GM19025 (cell line): ENCODE measurements around the gene MIDN.

Experiments
- ATAC-seq: cut with Tn5 transposase; IDR thresholded peaks from one replicate; pipeline ENCODE4 v1.9.1; 2021; ENCODE audit warnings: mild to moderate bottlenecking, low read depth, moderate library complexity; ENCODE audit not compliant: unreplicated experiment

The MIDN gene

GRCh38 chr19:1278713-1279660 is 30.6 kb downstream of the MIDN start:
- no peak for ATAC-seq

GRCh38 chr19:1279782-1280341 is 31.5 kb downstream of the MIDN start:
- no peak for ATAC-seq

GRCh38 chr19:1280636-1281568 is 32.5 kb downstream of the MIDN start:
- no peak for ATAC-seq

GRCh38 chr19:1281569-1282287 is 33.3 kb downstream of the MIDN start:
- ATAC-seq = no peak

- ATAC-seq = no peak
These were observed 34.3 kb downstream of the MIDN start for GRCh38 chr19:1282588-1283206.

- ATAC-seq = no peak
These were observed 35.0 kb downstream of the MIDN start for GRCh38 chr19:1283207-1283916.

GRCh38 chr19:1283917-1284292 is 35.5 kb downstream of the MIDN start:
- no peak for ATAC-seq

GRCh38 chr19:1284293-1284978 is 36.1 kb downstream of the MIDN start:
- no peak for ATAC-seq

- ATAC-seq = no peak
These were observed 36.8 kb downstream of the MIDN start for GRCh38 chr19:1284979-1285736.

- ATAC-seq = no peak
These were observed 37.5 kb downstream of the MIDN start, which contains the start of gene EFNA2 for GRCh38 chr19:1285737-1286360. EFNA2 (plus strand) TSS chr19:1285873; CDS start chr19:1286169, 296 bp downstream.

GRCh38 chr19:1286487-1287353 is 38.3 kb downstream of the MIDN start:
- ATAC-seq = no peak

GRCh38 chr19:1287354-1288225 is 39.2 kb downstream of the MIDN start:
- ATAC-seq = no peak

- ATAC-seq = no peak
These were observed 39.8 kb downstream of the MIDN start for GRCh38 chr19:1288226-1288612.

GRCh38 chr19:1288833-1289685 is 40.7 kb downstream of the MIDN start:
- no peak for ATAC-seq

- ATAC-seq = no peak
These were observed 41.3 kb downstream of the MIDN start for GRCh38 chr19:1289686-1290025.
